Stimulated activated CD4-positive, alpha-beta T cell treated with anti-CD3 and anti-CD28 coated beads, Interleukin-15, amount 100 ng/mL, for 1 hour (primary cell): ENCODE results near the gene TMEM94.

Experiments
- DNase-seq, 2 donors: peaks; one replicate each; pipeline ENCODE4 v3.0.0-alpha.2; 2020; ENCODE audit warnings: low read depth in 1 of 2, low spot score in 1 of 2

Gene TMEM94

GRCh38 chr17:75524269-75524969 lies 68.0 kb downstream of the TMEM94 start:
- no peak for DNase-seq

GRCh38 chr17:75524970-75525805 lies 68.8 kb downstream of the TMEM94 start, which contains the start of gene LLGL2:
TSS of gene LLGL2 (plus strand) at chr17:75525697. CDS start at chr17:75543427, 17,730 bp downstream.
- peak; percentile 76 to 79 for DNase-seq

GRCh38 chr17:75525806-75526554 lies 69.5 kb downstream of the TMEM94 start:
- DNase-seq, result no peak

GRCh38 chr17:75526555-75527270 lies 70.3 kb downstream of the TMEM94 start:
- no peak for DNase-seq

- no peak for DNase-seq
These were observed 74.6 kb downstream of the TMEM94 start for GRCh38 chr17:75530837-75531720.

GRCh38 chr17:75531721-75532072 lies 75.3 kb downstream of the TMEM94 start:
- DNase-seq, result no peak

- DNase-seq, result peak; percentile 14 to 21
These were observed 78.7 kb downstream of the TMEM94 start for GRCh38 chr17:75535119-75535537.

- DNase-seq, result no peak
These were observed 79.4 kb downstream of the TMEM94 start for GRCh38 chr17:75535871-75536270.

- no peak for DNase-seq
These were observed 79.9 kb downstream of the TMEM94 start for GRCh38 chr17:75536366-75536765.

- no peak for DNase-seq
These were observed 83.7 kb downstream of the TMEM94 start for GRCh38 chr17:75539967-75540729.

- no peak for DNase-seq
These were observed 84.6 kb downstream of the TMEM94 start for GRCh38 chr17:75540923-75541503.

- no peak for DNase-seq
These were observed 85.8 kb downstream of the TMEM94 start for GRCh38 chr17:75542229-75542628.

GRCh38 chr17:75542728-75543336 lies 86.4 kb downstream of the TMEM94 start:
- no peak for DNase-seq

GRCh38 chr17:75544250-75544649 lies 87.8 kb downstream of the TMEM94 start:
- DNase-seq, result no peak

GRCh38 chr17:75546181-75546580 lies 89.7 kb downstream of the TMEM94 start:
- DNase-seq, result no peak

GRCh38 chr17:75547091-75547490 lies 90.7 kb downstream of the TMEM94 start:
- no peak for DNase-seq

- DNase-seq, result no peak
These were observed 92.4 kb downstream of the TMEM94 start for GRCh38 chr17:75548813-75549212.
